OCI-LY3 (cell line): ENCODE results near the gene PAXX.

ENCODE experiments used
- EZH2phosphoT487 ChIP-seq: fragments of 200-600 bp; shearing (Covaris generic); IDR thresholded peaks from 2 replicates; pipeline ENCODE4 v1.6.1; 2018; ENCODE audit warnings: antibody characterized with exemption, mixed run types, low read depth
- TF ChIP-seq, protein P1 (sequence below): fragments of 200-600, 300-600 bp; sonication (generic); IDR thresholded peaks from 2 replicates; pipeline ENCODE4 v1.5.1; 2014; ENCODE audit warnings: antibody characterized with exemption, low read length, low read depth

- TF ChIP-seq, protein P1, sequence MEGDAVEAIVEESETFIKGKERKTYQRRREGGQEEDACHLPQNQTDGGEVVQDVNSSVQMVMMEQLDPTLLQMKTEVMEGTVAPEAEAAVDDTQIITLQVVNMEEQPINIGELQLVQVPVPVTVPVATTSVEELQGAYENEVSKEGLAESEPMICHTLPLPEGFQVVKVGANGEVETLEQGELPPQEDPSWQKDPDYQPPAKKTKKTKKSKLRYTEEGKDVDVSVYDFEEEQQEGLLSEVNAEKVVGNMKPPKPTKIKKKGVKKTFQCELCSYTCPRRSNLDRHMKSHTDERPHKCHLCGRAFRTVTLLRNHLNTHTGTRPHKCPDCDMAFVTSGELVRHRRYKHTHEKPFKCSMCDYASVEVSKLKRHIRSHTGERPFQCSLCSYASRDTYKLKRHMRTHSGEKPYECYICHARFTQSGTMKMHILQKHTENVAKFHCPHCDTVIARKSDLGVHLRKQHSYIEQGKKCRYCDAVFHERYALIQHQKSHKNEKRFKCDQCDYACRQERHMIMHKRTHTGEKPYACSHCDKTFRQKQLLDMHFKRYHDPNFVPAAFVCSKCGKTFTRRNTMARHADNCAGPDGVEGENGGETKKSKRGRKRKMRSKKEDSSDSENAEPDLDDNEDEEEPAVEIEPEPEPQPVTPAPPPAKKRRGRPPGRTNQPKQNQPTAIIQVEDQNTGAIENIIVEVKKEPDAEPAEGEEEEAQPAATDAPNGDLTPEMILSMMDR: no peak
- TF ChIP-seq EZH2phosphoT487: no peak
These were observed 29.4 kb downstream of the PAXX start for GRCh38 chr9:137021568-137021978.
